GM23338 (cell line): ENCODE measurements around the gene IL6ST. TPM values are rescaled to one million over a fixed set of nuclear protein-coding genes. Genes with fewer than 3 reads are reported as not detected.

Experiments
- ATAC-seq: fragments of 200-7000 bp; cut with Tn5 transposase; 3 replicates; pipeline ENCODE4 v1.9.1; 2020
- DNase-seq: peaks from one replicate; pipeline ENCODE4 v3.0.0-alpha.2; 2015; ENCODE audit warnings: low spot score
- H2AFZ ChIP-seq: fragments of 200-600 bp; sonication (generic); 2 replicates; pipeline ENCODE4 v1.8.0; 2016; ENCODE audit warnings: antibody characterized with exemption, mild to moderate bottlenecking, moderate library complexity
- H3F3A ChIP-seq: fragments of 200-600 bp; sonication (generic); replicated peaks from 2 replicates; pipeline ENCODE4 v1.8.0; 2017; ENCODE audit warnings: antibody characterized with exemption, mixed run types, low read depth
- H3K27ac ChIP-seq: fragments of 200-600 bp; sonication (generic); 2 replicates; pipeline ENCODE4 v1.6.1; 2016; ENCODE audit warnings: low read depth
- H3K27me3 ChIP-seq: fragments of 200-600 bp; sonication (generic); 2 replicates; pipeline ENCODE4 v1.8.0; 2016; ENCODE audit warnings: mild to moderate bottlenecking, mixed run types, moderate library complexity; ENCODE audit not compliant: insufficient read depth
- H3K36me3 ChIP-seq: fragments of 200-600 bp; sonication (generic); 2 replicates; pipeline ENCODE4 v1.8.0; 2016; ENCODE audit warnings: mild to moderate bottlenecking; ENCODE audit not compliant: insufficient read depth
- H3K4me1 ChIP-seq: fragments of 200-600 bp; sonication (generic); 2 replicates; pipeline ENCODE4 v1.8.0; 2016; ENCODE audit warnings: mild to moderate bottlenecking, moderate library complexity; ENCODE audit not compliant: insufficient read depth
- H3K4me2 ChIP-seq: fragments of 200-600 bp; sonication (generic); 2 replicates; pipeline ENCODE4 v1.7.1; 2017; ENCODE audit warnings: mixed run types
- H3K4me3 ChIP-seq: fragments of 200-600 bp; sonication (generic); 2 replicates; pipeline ENCODE4 v1.6.1; 2016; ENCODE audit warnings: mixed run types
- H3K79me2 ChIP-seq: fragments of 200-600 bp; sonication (generic); replicated peaks from 2 replicates; pipeline ENCODE4 v1.8.0; 2017; ENCODE audit warnings: mild to moderate bottlenecking; ENCODE audit not compliant: insufficient read depth
- H3K9me2 ChIP-seq: fragments of 200-600 bp; sonication (generic); 2 replicates; pipeline ENCODE4 v1.8.0; 2017; ENCODE audit not compliant: insufficient read depth
- H4K20me1 ChIP-seq: fragments of 200-600 bp; sonication (generic); replicated peaks from 2 replicates; pipeline ENCODE4 v1.8.0; 2017; ENCODE audit warnings: mild to moderate bottlenecking; ENCODE audit not compliant: insufficient read depth
- H3K27ac Mint-ChIP-seq: 2 replicates; pipeline ENCODE4 v1.8.0; 2020; ENCODE audit warnings: inconsistent platforms, mild to moderate bottlenecking, moderate library complexity, mixed read lengths
- H3K27me3 Mint-ChIP-seq: 3 replicates; pipeline ENCODE4 v1.8.0; 2022; ENCODE audit warnings: low read depth, mild to moderate bottlenecking, moderate library complexity, mixed read lengths, inconsistent platforms; ENCODE audit not compliant: insufficient read depth, poor library complexity
- H3K36me3 Mint-ChIP-seq: 3 replicates; pipeline ENCODE4 v1.8.0; 2021; ENCODE audit warnings: low read depth, mild to moderate bottlenecking, inconsistent platforms, moderate library complexity, mixed read lengths
- H3K4me1 Mint-ChIP-seq: 3 replicates; pipeline ENCODE4 v1.8.0; 2020; ENCODE audit warnings: mild to moderate bottlenecking, inconsistent platforms, mixed read lengths
- H3K4me3 Mint-ChIP-seq: 3 replicates; pipeline ENCODE4 v1.8.0; 2021; ENCODE audit warnings: moderate library complexity, mild to moderate bottlenecking, inconsistent platforms, mixed read lengths
- H3K9me3 Mint-ChIP-seq: 3 replicates; pipeline ENCODE4 v1.8.0; 2020; ENCODE audit warnings: moderate library complexity, mild to moderate bottlenecking, inconsistent platforms, mixed read lengths
- CREB1 ChIP-seq: fragments of 250-450 bp; sonication (Bioruptor Pico); IDR thresholded peaks from 2 replicates; pipeline ENCODE4 v1.5.0; 2020; ENCODE audit warnings: low read depth, mild to moderate bottlenecking, moderate library complexity
- CTCF ChIP-seq, 2 experiments: fragments of 200-600 bp in 1 of 2; sonication (generic) in 1 of 2; conservative IDR thresholded peaks; 2 replicates each; pipeline versions ENCODE4 v1.5.1 to v1.6.1; 2016 to 2017; ENCODE audit warnings: antibody characterized with exemption in 2 of 2, low read depth in 2 of 2, mild to moderate bottlenecking in 2 of 2, moderate library complexity in 1 of 2
- EZH2 ChIP-seq: fragments of 200-600 bp; sonication (generic); IDR thresholded peaks from one replicate; pipeline ENCODE4 v1.8.0; 2017; ENCODE audit warnings: antibody characterized with exemption, mild to moderate bottlenecking, low read depth; ENCODE audit not compliant: unreplicated experiment
- EZH2phosphoT487 ChIP-seq: fragments of 200-600 bp; sonication (generic); IDR thresholded peaks from one replicate; pipeline ENCODE4 v1.8.1; 2018; ENCODE audit warnings: antibody characterized with exemption; ENCODE audit not compliant: unreplicated experiment
- JUNB ChIP-seq: IDR thresholded peaks from one replicate; pipeline ENCODE4 v1.6.1; 2016; ENCODE audit warnings: antibody characterized with exemption; ENCODE audit not compliant: unreplicated experiment
- NANOG ChIP-seq: IDR thresholded peaks from 2 replicates; pipeline ENCODE4 v1.6.1; 2016; ENCODE audit warnings: antibody characterized with exemption, borderline replicate concordance
- POLR2AphosphoS5 ChIP-seq: IDR thresholded peaks from 2 replicates; pipeline ENCODE4 v1.6.1; 2016; ENCODE audit warnings: antibody characterized with exemption, low read depth
- REST ChIP-seq: IDR thresholded peaks from one replicate; pipeline ENCODE4 v1.6.1; 2018; ENCODE audit warnings: antibody characterized with exemption; ENCODE audit not compliant: unreplicated experiment
- STAT1 ChIP-seq: IDR thresholded peaks from one replicate; pipeline ENCODE4 v1.6.1; 2016; ENCODE audit warnings: antibody characterized with exemption; ENCODE audit not compliant: unreplicated experiment
- ZNF114 ChIP-seq: fragments of 250-450 bp; sonication (Bioruptor Pico); IDR thresholded peaks from 2 replicates; pipeline ENCODE4 v1.5.0; 2020; ENCODE audit warnings: mild to moderate bottlenecking, moderate library complexity
- ZNF331 ChIP-seq: fragments of 250-450 bp; sonication (Bioruptor Pico); IDR thresholded peaks from 2 replicates; pipeline ENCODE4 v1.5.0; 2020; ENCODE audit warnings: low read depth, mild to moderate bottlenecking, moderate library complexity
- polyA plus RNA-seq: library from polyadenylated mRNA; unstranded; fragments of >200 nt; fragmentation: Nextera tagmentation; extraction: Ambion mirVana; gene quantifications from 2 replicates; pipeline ENCODE4 v1.2.1, GENCODE V29; 2016
- total RNA-seq: library from RNA; depleted of rRNA; stranded (reverse); fragments of >200 nt; shearing (Covaris generic); gene quantifications from 2 replicates; pipeline ENCODE4 v1.2.3, GENCODE V29; 2014
- TF ChIP-seq, protein P1 (sequence below): IDR thresholded peaks from 2 replicates; pipeline ENCODE4 v1.6.1; 2016; ENCODE audit warnings: antibody characterized with exemption
- TF ChIP-seq, protein P2 (sequence below): fragments of 250-450 bp; sonication (Bioruptor Pico); IDR thresholded peaks from 2 replicates; pipeline ENCODE4 v1.5.0; 2020; ENCODE audit warnings: mild to moderate bottlenecking, moderate library complexity

IL6ST gene
- total and polyA plus RNA-seq, 2 experiments from 2014 or later, result 6.7 to 9.8 TPM

DNA sequence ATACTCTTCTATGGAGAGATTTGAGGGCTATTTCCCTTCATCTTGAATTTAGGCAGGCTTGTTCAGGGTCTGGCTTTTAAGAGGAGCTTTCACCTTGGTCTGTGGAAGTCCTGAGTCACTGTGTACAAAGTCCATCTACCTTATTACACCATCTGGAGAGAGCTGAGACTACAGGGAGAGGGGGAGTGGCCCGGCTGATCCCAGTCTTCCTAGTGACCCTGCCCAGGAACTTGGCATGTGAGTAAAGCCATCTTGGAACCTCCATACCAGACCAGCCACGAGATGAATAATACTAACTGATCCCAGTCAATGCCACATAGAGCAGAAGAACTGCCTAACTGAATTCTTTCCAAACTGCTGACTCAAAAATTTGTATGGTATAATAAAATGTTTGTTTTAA is 8.4 kb upstream of the IL6ST start:
- Mint-ChIP-seq H3K36me3 (0 out of 3 replicates have a peak, but pooled peaks cover 2% of the 10 kb centered on the region), H3K4me3 (no peak overlapping the region), H3K4me1 (no peaks in the 10 kb centered on the region), H3K27ac (no peak overlapping the region), H3K27me3 (peaks cover 1% of the 10 kb centered on the region), H3K9me3 (no peaks in the 10 kb centered on the region)
- TF ChIP-seq JUNB (no peak), NANOG (no peak), EZH2phosphoT487 (no peak), CREB1 (no peak), POLR2AphosphoS5 (no peak), ZNF331 (CRISPR knock-in tag) (no peak), REST (no peak), CTCF (conservative IDR thresholded peaks at IDR 0.05; ENCODE audit: low read depth in 2 of 2) (no peak), EZH2 (no peak), STAT1 (no peak), ZNF114 (no peak)
- TF ChIP-seq, protein P1, sequence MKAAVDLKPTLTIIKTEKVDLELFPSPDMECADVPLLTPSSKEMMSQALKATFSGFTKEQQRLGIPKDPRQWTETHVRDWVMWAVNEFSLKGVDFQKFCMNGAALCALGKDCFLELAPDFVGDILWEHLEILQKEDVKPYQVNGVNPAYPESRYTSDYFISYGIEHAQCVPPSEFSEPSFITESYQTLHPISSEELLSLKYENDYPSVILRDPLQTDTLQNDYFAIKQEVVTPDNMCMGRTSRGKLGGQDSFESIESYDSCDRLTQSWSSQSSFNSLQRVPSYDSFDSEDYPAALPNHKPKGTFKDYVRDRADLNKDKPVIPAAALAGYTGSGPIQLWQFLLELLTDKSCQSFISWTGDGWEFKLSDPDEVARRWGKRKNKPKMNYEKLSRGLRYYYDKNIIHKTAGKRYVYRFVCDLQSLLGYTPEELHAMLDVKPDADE, result no peak
- TF ChIP-seq, protein P2, sequence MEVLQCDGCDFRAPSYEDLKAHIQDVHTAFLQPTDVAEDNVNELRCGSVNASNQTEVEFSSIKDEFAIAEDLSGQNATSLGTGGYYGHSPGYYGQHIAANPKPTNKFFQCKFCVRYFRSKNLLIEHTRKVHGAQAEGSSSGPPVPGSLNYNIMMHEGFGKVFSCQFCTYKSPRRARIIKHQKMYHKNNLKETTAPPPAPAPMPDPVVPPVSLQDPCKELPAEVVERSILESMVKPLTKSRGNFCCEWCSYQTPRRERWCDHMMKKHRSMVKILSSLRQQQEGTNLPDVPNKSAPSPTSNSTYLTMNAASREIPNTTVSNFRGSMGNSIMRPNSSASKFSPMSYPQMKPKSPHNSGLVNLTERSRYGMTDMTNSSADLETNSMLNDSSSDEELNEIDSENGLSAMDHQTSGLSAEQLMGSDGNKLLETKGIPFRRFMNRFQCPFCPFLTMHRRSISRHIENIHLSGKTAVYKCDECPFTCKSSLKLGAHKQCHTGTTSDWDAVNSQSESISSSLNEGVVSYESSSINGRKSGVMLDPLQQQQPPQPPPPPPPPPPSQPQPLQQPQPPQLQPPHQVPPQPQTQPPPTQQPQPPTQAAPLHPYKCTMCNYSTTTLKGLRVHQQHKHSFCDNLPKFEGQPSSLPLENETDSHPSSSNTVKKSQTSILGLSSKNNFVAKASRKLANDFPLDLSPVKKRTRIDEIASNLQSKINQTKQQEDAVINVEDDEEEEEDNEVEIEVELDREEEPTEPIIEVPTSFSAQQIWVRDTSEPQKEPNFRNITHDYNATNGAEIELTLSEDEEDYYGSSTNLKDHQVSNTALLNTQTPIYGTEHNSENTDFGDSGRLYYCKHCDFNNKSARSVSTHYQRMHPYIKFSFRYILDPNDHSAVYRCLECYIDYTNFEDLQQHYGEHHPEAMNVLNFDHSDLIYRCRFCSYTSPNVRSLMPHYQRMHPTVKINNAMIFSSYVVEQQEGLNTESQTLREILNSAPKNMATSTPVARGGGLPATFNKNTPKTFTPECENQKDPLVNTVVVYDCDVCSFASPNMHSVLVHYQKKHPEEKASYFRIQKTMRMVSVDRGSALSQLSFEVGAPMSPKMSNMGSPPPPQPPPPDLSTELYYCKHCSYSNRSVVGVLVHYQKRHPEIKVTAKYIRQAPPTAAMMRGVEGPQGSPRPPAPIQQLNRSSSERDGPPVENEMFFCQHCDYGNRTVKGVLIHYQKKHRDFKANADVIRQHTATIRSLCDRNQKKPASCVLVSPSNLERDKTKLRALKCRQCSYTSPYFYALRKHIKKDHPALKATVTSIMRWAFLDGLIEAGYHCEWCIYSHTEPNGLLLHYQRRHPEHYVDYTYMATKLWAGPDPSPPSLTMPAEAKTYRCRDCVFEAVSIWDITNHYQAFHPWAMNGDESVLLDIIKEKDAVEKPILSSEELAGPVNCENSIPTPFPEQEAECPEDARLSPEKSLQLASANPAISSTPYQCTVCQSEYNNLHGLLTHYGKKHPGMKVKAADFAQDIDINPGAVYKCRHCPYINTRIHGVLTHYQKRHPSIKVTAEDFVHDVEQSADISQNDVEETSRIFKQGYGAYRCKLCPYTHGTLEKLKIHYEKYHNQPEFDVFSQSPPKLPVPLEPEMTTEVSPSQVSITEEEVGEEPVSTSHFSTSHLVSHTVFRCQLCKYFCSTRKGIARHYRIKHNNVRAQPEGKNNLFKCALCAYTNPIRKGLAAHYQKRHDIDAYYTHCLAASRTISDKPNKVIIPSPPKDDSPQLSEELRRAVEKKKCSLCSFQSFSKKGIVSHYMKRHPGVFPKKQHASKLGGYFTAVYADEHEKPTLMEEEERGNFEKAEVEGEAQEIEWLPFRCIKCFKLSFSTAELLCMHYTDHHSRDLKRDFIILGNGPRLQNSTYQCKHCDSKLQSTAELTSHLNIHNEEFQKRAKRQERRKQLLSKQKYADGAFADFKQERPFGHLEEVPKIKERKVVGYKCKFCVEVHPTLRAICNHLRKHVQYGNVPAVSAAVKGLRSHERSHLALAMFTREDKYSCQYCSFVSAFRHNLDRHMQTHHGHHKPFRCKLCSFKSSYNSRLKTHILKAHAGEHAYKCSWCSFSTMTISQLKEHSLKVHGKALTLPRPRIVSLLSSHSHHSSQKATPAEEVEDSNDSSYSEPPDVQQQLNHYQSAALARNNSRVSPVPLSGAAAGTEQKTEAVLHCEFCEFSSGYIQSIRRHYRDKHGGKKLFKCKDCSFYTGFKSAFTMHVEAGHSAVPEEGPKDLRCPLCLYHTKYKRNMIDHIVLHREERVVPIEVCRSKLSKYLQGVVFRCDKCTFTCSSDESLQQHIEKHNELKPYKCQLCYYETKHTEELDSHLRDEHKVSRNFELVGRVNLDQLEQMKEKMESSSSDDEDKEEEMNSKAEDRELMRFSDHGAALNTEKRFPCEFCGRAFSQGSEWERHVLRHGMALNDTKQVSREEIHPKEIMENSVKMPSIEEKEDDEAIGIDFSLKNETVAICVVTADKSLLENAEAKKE (CRISPR knock-in tag), result no peak
- Histone ChIP-seq H3K4me2 (no peak overlapping the region), H3K27ac (no peak overlapping the region), H4K20me1 (no peaks in the 10 kb centered on the region), H3K36me3 (no peaks in the 10 kb centered on the region; the same call in 1 of the 2 replicates), H3K79me2 (no peaks in the 10 kb centered on the region), H3K4me3 (no peak overlapping the region), H3K27me3 (no peaks in the 10 kb centered on the region), H2AFZ (no peak overlapping the region), H3F3A (no peaks in the 10 kb centered on the region), H3K4me1 (no peaks in the 10 kb centered on the region), H3K9me2 (peaks cover 3% of the 10 kb centered on the region; the same call in 1 of the 2 replicates)
- DNase-seq (no peak), ATAC-seq (no peak)
